Hepatocyte (in vitro differentiated cells): ENCODE measurements around the gene FAF1.

Experiments
- EZH2 ChIP-seq: fragments of 200-600 bp; sonication (generic); IDR thresholded peaks from 2 replicates; pipeline ENCODE4 v1.6.1; 2016; ENCODE audit warnings: antibody characterized with exemption, mild to moderate bottlenecking, borderline replicate concordance
- EZH2phosphoT487 ChIP-seq: fragments of 200-600 bp; sonication (generic); IDR thresholded peaks from one replicate; pipeline ENCODE4 v1.6.1; 2018; ENCODE audit warnings: antibody characterized with exemption, mild to moderate bottlenecking, low read depth, moderate library complexity; ENCODE audit not compliant: unreplicated experiment, severe bottlenecking
- TF ChIP-seq, protein P1 (sequence below): fragments of 200-600 bp; sonication (generic); IDR thresholded peaks from 2 replicates; pipeline ENCODE4 v1.5.1; 2016; ENCODE audit warnings: antibody characterized with exemption, mild to moderate bottlenecking; ENCODE audit not compliant: poor library complexity

DNA sequence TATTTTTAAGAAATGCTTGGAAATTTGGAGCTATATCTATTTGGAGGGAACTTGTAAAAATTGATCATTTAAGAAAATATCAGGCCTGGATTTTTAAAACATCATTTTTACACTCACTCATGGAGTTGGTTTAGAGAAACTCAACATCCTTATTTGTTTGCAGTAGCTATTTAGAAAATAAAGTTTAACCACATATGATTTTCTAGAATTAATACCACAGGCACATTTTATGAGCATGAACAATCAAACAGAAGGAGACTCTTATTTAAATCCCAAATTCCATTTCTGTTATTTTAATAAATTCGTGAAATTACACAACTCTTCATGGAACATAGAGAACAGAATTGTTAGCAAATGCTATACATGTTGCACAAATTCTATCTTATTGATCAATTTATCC, 13.2 kb upstream of the FAF1 start:
- TF ChIP-seq EZH2phosphoT487: no peak
- TF ChIP-seq, protein P1, sequence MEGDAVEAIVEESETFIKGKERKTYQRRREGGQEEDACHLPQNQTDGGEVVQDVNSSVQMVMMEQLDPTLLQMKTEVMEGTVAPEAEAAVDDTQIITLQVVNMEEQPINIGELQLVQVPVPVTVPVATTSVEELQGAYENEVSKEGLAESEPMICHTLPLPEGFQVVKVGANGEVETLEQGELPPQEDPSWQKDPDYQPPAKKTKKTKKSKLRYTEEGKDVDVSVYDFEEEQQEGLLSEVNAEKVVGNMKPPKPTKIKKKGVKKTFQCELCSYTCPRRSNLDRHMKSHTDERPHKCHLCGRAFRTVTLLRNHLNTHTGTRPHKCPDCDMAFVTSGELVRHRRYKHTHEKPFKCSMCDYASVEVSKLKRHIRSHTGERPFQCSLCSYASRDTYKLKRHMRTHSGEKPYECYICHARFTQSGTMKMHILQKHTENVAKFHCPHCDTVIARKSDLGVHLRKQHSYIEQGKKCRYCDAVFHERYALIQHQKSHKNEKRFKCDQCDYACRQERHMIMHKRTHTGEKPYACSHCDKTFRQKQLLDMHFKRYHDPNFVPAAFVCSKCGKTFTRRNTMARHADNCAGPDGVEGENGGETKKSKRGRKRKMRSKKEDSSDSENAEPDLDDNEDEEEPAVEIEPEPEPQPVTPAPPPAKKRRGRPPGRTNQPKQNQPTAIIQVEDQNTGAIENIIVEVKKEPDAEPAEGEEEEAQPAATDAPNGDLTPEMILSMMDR: no peak
- TF ChIP-seq EZH2: no peak
